NB4 (cell line): ENCODE data around the gene HYDIN.

ENCODE experiments used
- POLR2A ChIP-seq: IDR thresholded peaks from 2 replicates; pipeline ENCODE4 v1.6.1; 2011; ENCODE audit warnings: mild to moderate bottlenecking; ENCODE audit not compliant: insufficient read length; ENCODE audit errors: extremely low read depth
- TF ChIP-seq, protein P1 (sequence below): IDR thresholded peaks from one replicate; pipeline ENCODE4 v1.5.1; 2012; ENCODE audit warnings: low read depth, low read length
- TF ChIP-seq, protein P2 (sequence below): IDR thresholded peaks from 2 replicates; pipeline ENCODE4 v1.6.1; 2011; ENCODE audit warnings: low read depth, low read length

GRCh38 chr16:71230122-71230845 lies at the start of gene HYDIN:
- TF ChIP-seq POLR2A = no peak
- TF ChIP-seq, protein P1, sequence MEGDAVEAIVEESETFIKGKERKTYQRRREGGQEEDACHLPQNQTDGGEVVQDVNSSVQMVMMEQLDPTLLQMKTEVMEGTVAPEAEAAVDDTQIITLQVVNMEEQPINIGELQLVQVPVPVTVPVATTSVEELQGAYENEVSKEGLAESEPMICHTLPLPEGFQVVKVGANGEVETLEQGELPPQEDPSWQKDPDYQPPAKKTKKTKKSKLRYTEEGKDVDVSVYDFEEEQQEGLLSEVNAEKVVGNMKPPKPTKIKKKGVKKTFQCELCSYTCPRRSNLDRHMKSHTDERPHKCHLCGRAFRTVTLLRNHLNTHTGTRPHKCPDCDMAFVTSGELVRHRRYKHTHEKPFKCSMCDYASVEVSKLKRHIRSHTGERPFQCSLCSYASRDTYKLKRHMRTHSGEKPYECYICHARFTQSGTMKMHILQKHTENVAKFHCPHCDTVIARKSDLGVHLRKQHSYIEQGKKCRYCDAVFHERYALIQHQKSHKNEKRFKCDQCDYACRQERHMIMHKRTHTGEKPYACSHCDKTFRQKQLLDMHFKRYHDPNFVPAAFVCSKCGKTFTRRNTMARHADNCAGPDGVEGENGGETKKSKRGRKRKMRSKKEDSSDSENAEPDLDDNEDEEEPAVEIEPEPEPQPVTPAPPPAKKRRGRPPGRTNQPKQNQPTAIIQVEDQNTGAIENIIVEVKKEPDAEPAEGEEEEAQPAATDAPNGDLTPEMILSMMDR = no peak
- TF ChIP-seq, protein P2, sequence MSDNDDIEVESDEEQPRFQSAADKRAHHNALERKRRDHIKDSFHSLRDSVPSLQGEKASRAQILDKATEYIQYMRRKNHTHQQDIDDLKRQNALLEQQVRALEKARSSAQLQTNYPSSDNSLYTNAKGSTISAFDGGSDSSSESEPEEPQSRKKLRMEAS = no peak
